ENCODE results near the gene TREML2.
A peak's percentile ranks its signal among the peaks of the same experiment; 100 is the strongest.
"Not testable (repeated sequence)": the region's sequence is repeated elsewhere in the genome, so short reads cannot be mapped to it uniquely, and the experiment has no call there.

The TREML2 gene, protein sequence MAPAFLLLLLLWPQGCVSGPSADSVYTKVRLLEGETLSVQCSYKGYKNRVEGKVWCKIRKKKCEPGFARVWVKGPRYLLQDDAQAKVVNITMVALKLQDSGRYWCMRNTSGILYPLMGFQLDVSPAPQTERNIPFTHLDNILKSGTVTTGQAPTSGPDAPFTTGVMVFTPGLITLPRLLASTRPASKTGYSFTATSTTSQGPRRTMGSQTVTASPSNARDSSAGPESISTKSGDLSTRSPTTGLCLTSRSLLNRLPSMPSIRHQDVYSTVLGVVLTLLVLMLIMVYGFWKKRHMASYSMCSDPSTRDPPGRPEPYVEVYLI

DNA sequence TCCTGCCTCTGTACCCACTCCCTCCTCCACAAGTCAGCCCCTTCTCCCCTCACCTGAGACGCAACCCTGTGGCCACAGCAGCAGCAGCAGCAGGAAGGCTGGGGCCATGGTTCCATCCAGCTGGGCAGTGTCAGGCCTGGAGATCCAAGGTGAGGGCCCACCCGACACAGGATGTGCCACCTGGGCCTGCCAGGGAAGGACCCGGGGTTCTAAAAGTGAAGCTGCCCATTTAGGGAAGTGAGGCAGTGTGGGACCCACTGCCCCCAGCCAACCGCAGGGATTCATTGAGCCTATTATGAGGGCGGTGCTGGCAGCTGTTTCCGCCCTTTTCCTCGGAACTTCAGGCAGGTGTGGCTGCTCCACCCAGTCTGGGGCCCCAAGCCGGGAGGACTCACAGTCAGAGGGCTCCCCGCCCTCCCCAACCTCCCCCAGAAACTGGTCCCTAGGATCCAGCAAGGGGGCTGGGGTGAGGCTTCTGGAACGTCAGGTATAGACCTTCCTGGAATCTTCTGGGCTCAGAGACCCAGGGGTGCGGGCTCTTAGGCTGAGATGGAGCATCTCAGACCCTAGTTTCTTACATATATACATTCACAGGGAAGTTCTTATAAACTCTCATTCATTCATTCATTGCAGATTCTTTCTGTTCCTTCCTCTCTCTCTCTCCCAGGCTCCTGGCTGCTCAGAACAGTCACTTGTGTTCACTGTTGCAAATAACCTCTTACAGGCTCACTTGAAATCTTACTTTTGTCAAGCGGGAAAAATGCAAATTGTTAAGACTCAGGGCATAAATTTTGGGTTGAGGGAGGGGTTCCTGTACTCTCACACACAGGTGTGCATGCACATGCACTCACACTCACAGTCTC, at the start of gene TREML2:
Gene TREML2 (minus strand): TSS at position 249 of the 863 bp plus-strand sequence. CDS start 141 bp downstream, at position 108.
- peak; percentile 53 for DNase-seq

DNA sequence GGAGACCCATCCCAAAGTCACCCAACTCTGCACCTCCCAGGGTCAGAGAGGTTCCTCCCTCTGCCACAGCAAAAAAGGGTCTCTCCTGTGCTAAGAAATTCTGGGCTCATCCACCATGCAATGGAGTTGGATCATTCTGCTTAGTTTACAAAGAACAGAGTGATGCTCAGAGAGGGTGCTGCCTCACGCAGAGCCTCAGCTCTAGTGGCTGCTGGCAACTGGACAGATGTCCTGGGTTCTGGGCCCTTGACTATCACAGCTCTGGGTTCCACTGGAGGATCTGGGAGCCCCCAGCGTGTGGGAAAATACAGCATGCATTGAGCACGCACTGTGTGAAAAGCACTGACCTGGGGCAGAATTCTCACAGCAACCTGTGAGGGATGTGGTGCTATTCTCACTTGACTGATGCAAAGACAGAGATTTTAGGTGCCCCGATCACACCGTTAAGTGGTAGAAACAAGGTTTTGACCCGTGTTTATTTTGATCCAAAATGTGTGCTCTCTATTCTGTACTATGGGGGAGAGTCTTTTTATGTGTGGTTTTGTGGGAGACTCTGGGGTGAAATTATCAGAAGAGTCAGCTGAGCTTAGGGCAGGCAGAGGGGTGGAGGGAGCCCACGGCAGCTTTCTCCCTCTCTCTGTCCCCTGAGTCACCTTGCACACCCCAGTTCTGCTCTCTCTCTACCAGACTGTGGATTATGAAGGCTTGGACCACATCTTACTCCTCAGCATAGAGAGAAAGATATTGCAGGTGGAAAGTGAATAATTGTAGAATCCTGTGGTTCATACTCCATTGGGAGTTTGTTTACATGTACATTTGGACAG, 47.1 kb upstream of the TREML2 start:
- DNase-seq = no peak

DNA sequence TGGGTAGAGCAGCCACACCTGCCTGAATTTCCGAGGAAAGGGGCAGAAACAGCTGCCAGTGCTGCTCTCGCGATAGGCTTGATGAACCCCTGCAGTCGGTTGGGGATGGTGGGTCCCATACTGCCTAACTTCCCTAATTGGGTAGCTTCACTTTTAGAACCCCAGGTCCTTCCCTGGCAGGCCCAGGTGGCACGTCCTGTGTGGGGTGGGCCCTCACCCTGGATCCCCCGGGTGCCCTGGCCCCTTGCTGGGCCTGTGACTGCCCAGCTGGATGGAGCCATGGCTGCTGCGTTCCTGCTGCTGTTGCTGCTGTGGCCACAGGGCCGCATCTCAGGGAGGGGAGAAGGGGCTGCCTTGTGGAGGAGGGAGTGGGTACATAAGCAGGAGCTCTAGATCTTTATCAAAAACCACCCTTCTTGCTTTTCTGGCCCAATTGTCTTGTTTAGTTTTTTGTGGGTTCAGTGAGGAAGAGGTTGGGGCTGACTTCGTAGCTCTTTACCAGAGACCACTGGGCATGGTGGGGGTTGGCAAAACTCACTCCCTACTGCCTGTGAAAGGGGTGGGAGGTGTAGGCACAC, 46.4 kb upstream of the TREML2 start:
- no peak for DNase-seq

- not testable (repeated sequence) for DNase-seq
These were observed 45.6 kb upstream of the TREML2 start for GRCh38 chr6:41246529-41246928.

- DNase-seq = no peak
These were observed 38.7 kb upstream of the TREML2 start for GRCh38 chr6:41239467-41240159.

DNA sequence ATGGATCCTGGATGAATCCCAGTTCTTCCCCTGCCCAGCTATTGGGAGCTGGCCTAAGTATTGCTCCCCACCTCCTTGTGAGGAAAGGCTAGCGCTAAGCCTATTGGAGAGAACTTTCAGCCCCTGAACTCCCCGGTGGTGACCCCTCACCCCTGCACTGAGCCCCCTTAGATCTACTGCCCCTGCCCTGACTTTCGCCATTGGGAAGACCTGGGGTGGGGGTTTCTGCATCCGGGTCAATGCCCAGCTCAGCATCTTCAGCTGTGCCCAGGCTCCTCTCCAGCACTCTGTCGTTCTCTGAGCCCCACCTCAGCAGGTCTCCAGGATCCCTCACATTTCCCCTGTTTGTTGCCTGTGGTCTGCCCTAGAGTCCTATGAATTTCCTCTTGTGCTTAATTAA, 36.2 kb upstream of the TREML2 start:
- DNase-seq = no peak

- no peak for DNase-seq
These were observed 35.3 kb upstream of the TREML2 start for GRCh38 chr6:41236276-41236675.

- no peak for DNase-seq
These were observed 31.7 kb upstream of the TREML2 start for GRCh38 chr6:41232667-41233066.

- DNase-seq = no peak
These were observed 30.3 kb upstream of the TREML2 start for GRCh38 chr6:41231246-41231645.

DNA sequence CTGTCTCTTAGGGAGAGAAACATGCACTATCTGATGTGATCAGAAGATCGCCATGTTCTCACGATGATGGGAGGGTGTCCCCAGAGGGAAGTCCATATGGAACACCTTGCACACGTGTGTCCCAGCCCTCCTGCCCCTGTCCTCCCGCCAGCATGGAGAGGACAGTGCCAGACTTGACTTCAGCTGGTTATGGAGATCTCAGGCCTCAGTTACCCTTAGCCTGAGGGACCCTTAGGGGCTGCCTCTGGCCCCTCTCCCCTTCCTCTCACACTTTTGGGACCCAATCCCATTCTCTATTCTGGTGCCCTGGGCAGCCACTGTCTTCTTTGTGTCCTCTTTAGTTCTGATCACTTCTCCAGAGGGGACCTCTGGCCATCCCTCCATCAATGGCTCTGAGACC, 28.8 kb upstream of the TREML2 start:
- no peak for DNase-seq

DNA sequence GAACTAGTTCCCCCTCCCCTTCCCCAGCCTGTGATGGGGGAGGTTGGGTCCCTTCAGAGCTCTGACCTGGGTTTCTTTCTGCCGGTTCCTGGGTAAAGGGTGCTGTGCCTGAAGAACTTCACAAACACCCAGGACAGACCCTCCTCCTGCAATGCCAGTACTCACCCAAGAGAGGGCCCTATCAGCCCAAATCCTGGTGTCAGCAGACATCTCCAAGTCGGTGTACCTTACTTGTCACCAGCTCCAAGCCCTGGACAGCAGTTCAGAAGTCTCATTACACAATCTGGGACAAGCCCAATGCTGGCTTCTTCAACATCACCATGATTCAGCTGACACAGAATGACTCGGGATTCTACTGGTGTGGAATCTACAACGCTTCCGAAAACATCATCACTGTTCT, 27.7 kb upstream of the TREML2 start:
- DNase-seq = no peak

- DNase-seq = no peak
These were observed 27.1 kb upstream of the TREML2 start, which contains the start of gene TREML4 for GRCh38 chr6:41228096-41228495. TREML4 (plus strand) TSS chr6:41228349; CDS start chr6:41228428, 79 bp downstream.

- DNase-seq = no peak
These were observed 25.8 kb upstream of the TREML2 start for GRCh38 chr6:41226752-41227151.

DNA sequence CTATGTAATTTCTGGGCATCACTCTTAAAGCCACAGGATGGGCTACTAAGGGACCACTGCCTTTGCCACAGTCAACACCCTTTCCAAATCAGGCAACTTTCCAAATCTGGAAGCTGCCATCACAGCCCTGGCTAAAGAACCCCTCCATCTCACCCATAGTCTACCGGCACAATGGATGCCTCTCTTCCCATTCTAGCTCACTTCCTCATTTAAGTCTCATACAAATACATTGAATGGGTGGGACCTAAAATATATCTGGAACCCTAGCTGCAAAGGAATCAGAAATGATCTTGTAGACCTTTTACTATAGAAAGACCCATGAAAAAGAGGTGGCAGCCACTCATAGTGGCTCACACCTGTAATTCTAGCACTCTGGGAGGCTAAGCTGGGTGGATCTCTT, 23.9 kb upstream of the TREML2 start:
- DNase-seq = no peak

DNA sequence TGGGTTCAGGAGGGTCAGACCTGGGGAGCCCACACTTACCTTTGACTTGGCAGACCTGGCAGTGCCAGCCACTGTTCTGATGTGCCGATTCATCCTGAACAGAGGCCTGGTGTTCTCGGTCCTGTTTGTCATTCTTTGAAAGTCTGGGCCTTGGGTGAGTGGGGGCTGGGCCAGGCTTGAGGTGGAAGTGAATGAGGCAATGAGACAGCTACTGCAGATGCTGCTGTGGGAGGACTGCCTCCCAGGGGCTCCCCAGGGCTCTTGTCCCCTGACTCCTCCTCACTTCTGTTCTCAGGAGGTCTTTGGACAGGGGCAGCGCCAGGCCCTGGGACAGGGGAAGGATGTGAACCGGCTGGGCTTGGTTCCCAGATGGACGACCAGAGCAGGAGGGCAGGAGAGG, 21.6 kb upstream of the TREML2 start:
- DNase-seq = no peak

DNA sequence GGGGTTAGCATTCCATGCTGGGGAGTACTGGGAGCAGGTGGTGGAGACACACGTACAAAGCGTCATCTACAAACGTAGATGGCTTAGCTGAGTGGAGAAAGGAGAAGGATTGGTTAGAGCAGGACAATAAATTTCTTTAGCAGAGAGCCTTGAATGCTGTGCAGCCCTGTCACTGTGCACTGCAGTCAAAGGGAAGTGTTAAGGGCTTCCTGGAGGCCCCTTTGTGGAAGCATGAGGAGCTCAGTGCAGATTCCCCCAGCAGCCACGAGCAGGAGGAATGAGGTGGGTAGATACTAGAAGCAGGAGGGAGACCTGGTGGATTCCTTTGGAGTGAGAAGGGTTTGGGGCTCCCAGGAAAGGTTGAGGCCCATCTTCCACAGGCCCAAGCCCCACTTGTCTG, 21.1 kb upstream of the TREML2 start:
- no peak for DNase-seq

DNA sequence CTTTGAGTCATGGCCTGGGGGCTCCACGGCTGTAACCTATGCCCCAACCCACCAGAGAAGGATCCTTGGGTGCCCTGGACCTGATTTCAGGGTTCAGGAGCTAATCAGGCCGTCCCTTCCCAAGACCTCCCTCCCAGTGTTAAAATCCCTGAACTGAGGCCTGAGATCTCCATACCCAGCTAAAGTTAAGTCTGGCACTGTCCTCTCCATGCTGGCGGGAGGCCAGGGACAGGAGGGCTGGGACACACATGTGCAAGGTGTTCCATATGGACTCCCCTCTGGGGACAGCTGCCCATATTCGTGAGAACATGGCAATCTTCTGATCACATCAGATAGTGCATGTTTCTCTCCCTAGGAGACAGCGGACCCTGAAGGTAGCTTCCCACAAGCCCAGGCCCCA, 15.7 kb upstream of the TREML2 start:
- no peak for DNase-seq

DNA sequence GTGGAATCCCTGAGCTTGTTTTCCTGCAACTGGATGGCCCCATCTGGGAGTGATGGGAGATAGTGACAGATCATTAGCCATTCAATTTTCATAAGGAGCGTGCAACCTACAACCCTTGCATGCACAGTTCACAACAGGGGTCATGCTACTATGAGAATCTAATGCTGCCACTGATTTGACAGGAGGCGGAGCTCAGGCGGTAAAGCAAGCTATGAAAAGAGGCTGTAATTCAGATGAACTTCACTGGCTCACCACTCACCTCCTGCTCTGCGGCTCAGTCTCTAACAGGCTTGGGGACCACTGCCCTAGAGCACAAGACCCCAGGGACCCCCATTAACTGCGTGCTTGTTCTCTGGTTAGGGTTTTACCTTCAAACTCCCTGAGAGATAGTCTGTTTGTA, 14.8 kb upstream of the TREML2 start:
- no peak for DNase-seq

GRCh38 chr6:41214559-41215238, 13.8 kb upstream of the TREML2 start:
- DNase-seq = no peak

GRCh38 chr6:41209547-41210320, 8.8 kb upstream of the TREML2 start:
- DNase-seq = no peak
